ENCODE results near the gene USP17L21.
"Not testable (repeated sequence)": the region's sequence is repeated elsewhere in the genome, so short reads cannot be mapped to it uniquely, and the experiment has no call there.

Gene USP17L21

GRCh38 chr4:9262572-9262971 lies at the start of gene USP17L21:
TSS of gene USP17L21 (plus strand) at chr4:9262872. CDS start at chr4:9262872, 0 bp downstream.
- not testable (repeated sequence) for DNase-seq (ENCODE audit: low read depth, low spot score)

GRCh38 chr4:9214701-9215100 lies 48.0 kb upstream of the USP17L21 start:
- not testable (repeated sequence) for DNase-seq (ENCODE audit: low read depth, low spot score)

GRCh38 chr4:9215105-9215504 lies 47.6 kb upstream of the USP17L21 start, which contains the start of gene USP17L11:
TSS of gene USP17L11 (plus strand) at chr4:9215405. CDS start at chr4:9215405, 0 bp downstream.
- not testable (repeated sequence) for DNase-seq (ENCODE audit: low read depth, low spot score)

- DNase-seq (ENCODE audit: low read depth, low spot score): not testable (repeated sequence)
Observed at GRCh38 chr4:9219852-9220251, 42.8 kb upstream of the USP17L21 start, which contains the start of gene USP17L12. TSS of gene USP17L12 (plus strand) at chr4:9220152. CDS start at chr4:9220152, 0 bp downstream.

GRCh38 chr4:9224596-9224995 lies 38.1 kb upstream of the USP17L21 start, which contains the start of gene USP17L13:
TSS of gene USP17L13 (plus strand) at chr4:9224896. CDS start at chr4:9224896, 0 bp downstream.
- DNase-seq (ENCODE audit: low read depth, low spot score): not testable (repeated sequence)

GRCh38 chr4:9230249-9230648 lies 32.4 kb upstream of the USP17L21 start:
- DNase-seq (ENCODE audit: low read depth, low spot score): not testable (repeated sequence)

GRCh38 chr4:9234085-9234484 lies 28.6 kb upstream of the USP17L21 start, which contains the start of gene USP17L15:
TSS of gene USP17L15 (plus strand) at chr4:9234385. CDS start at chr4:9234385, 0 bp downstream.
- not testable (repeated sequence) for DNase-seq (ENCODE audit: low read depth, low spot score)

GRCh38 chr4:9238461-9238860 lies 24.2 kb upstream of the USP17L21 start:
- peak; percentile 1 for DNase-seq (ENCODE audit: low read depth, low spot score)

- DNase-seq (ENCODE audit: low read depth, low spot score): not testable (repeated sequence)
Observed at GRCh38 chr4:9243579-9243978, 19.1 kb upstream of the USP17L21 start, which contains the start of gene USP17L17. TSS of gene USP17L17 (plus strand) at chr4:9243879. CDS start at chr4:9243879, 0 bp downstream.

GRCh38 chr4:9247953-9248680 lies 14.6 kb upstream of the USP17L21 start, which contains the start of gene USP17L18:
TSS of gene USP17L18 (plus strand) at chr4:9248630. CDS start at chr4:9248630, 0 bp downstream.
- DNase-seq (ENCODE audit: low read depth, low spot score): not testable (repeated sequence)

- not testable (repeated sequence) for DNase-seq (ENCODE audit: low read depth, low spot score)
Observed at GRCh38 chr4:9253078-9253477, 9.6 kb upstream of the USP17L21 start, which contains the start of gene USP17L19. TSS of gene USP17L19 (plus strand) at chr4:9253378. CDS start at chr4:9253378, 0 bp downstream.

- DNase-seq (ENCODE audit: low read depth, low spot score): not testable (repeated sequence)
Observed at GRCh38 chr4:9257824-9258223, 4.8 kb upstream of the USP17L21 start, which contains the start of gene USP17L20. TSS of gene USP17L20 (plus strand) at chr4:9258124. CDS start at chr4:9258124, 0 bp downstream.

- not testable (repeated sequence) for DNase-seq (ENCODE audit: low read depth, low spot score)
Observed at GRCh38 chr4:9267319-9267718, 4.6 kb downstream of the USP17L21 start, which contains the start of gene USP17L22. TSS of gene USP17L22 (plus strand) at chr4:9267619. CDS start at chr4:9267619, 0 bp downstream.

- not testable (repeated sequence) for DNase-seq (ENCODE audit: low read depth, low spot score)
Observed at GRCh38 chr4:9271719-9272118, 9.0 kb downstream of the USP17L21 start.
